Skeletal muscle tissue (tissue), 4 donors: ENCODE measurements around the gene LRRC4. TPM values are rescaled to one million over a fixed set of nuclear protein-coding genes. Genes with fewer than 3 reads are reported as not detected.
A peak's percentile ranks its signal among the peaks of the same experiment; 100 is the strongest.

ENCODE experiments used
- H3K27ac ChIP-seq: one replicate; pipeline ENCODE4 v1.7.0; 2013; ENCODE audit warnings: mild to moderate bottlenecking, low read depth, low read length, inconsistent platforms
- H3K27me3 ChIP-seq, 3 donors: one replicate each; pipeline ENCODE4 v1.7.0; 2013; ENCODE audit warnings: low read length in 3 of 3; ENCODE audit not compliant: control insufficient read depth in 3 of 3, insufficient read depth in 3 of 3
- H3K36me3 ChIP-seq, 3 donors: one replicate each; pipeline ENCODE4 v1.7.0; 2013; ENCODE audit warnings: low read length in 3 of 3; ENCODE audit not compliant: control insufficient read depth in 3 of 3, insufficient read depth in 3 of 3
- H3K4me1 ChIP-seq, 3 donors: one replicate each; pipeline ENCODE4 v1.7.0; 2013; ENCODE audit warnings: low read length in 3 of 3, mild to moderate bottlenecking in 3 of 3; ENCODE audit not compliant: control insufficient read depth in 3 of 3, insufficient read depth in 3 of 3
- H3K4me3 ChIP-seq, 3 donors: one replicate each; pipeline ENCODE4 v1.7.0; 2013; ENCODE audit warnings: low read length in 3 of 3
- H3K9ac ChIP-seq, 3 donors: one replicate each; pipeline ENCODE4 v1.7.0; 2013; ENCODE audit warnings: low read length in 3 of 3, mild to moderate bottlenecking in 3 of 3, moderate library complexity in 2 of 3, low read depth in 1 of 3
- H3K9me3 ChIP-seq, 3 donors: one replicate each; pipeline ENCODE4 v1.7.0; 2013; ENCODE audit warnings: low read length in 3 of 3; ENCODE audit not compliant: control insufficient read depth in 3 of 3
- total RNA-seq: library from RNA; depleted of rRNA; stranded (reverse); fragments of >200 nt; gene quantifications from one replicate; pipeline ENCODE4 v1.2.3, GENCODE V29; 2014
- donor health status: Osteomylitis.

LRRC4 gene
- total RNA-seq, 1 donor from 2014 or later: 1.0 TPM

DNA sequence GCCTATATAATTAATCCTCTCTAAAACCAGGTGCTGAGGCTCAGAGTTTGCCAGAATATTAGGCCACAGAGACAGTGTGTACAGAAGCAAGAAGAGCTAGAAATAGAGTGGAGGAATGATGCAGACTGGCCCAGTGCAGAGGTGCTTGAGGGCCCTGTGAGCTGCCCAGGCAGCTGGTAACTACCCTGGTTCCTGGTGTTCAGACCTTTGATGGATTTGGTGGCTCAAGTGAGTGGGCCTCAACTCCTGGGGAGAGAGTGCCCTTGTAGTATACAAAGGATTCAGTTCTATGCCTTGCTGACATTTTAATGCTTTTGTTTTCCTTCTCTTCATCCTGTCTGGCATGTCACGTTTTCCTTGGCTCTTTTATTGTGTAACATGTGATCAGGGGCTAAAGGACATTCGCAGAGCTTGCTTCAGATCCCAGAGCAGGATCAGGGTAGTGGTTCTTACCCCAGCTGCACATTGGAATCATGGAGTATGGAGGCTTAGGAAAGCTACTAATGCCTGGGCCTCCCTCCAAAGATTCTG lies 20.0 kb downstream of the LRRC4 start:
- Histone ChIP-seq H3K36me3 (peaks cover 0 to 6% (median 0%) of the 10 kb centered on the region in 3 donors), H3K4me3 (no peak overlapping the region), H3K27ac (peak overlapping the region; percentile 14), H3K4me1 (peaks cover 7 to 19% (median 16%) of the 10 kb centered on the region in 3 donors), H3K9ac (peak overlapping the region in 1 of 3 donors; percentile 41), H3K27me3 (no peaks in the 10 kb centered on the region), H3K9me3 (no peaks in the 10 kb centered on the region)

DNA sequence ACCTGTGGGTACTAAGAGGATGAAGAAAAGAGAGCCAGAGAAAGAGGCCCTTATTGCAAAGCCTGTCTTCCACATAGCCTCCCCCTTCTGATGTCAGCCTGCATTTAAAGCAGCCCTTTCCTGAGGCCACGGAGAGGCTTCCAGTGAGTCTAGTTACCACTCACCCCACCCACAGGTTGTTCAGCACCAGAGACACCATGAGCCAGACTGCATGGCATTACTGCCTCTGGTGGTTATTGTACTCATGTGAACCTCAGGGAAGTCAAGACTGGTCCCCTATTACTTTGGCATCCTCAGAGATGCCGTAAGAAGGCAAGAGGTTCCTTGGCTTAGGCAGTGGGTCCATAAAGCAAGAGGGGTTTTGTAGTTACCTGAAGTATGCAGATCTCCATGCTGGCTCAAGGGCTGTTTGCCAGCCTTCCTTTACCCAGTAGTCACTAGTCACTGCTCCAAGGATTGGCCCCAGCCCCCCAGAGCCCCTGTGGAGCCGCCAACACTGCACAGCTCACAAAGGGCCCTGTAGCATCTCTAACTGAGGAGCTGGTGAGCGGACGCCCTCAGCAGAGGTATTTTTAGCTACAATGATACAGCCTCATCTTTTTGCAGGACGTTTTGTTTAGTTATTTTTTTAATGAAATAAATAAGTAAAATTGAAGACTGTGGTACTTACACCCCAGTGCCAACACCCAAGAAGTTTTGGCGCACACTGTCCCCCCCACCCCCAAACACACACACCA lies 20.7 kb downstream of the LRRC4 start:
- H3K27ac ChIP-seq: no peak overlapping the region
- peaks cover 7 to 19% (median 16%) of the 10 kb centered on the region in 3 donors for H3K4me1 ChIP-seq

DNA sequence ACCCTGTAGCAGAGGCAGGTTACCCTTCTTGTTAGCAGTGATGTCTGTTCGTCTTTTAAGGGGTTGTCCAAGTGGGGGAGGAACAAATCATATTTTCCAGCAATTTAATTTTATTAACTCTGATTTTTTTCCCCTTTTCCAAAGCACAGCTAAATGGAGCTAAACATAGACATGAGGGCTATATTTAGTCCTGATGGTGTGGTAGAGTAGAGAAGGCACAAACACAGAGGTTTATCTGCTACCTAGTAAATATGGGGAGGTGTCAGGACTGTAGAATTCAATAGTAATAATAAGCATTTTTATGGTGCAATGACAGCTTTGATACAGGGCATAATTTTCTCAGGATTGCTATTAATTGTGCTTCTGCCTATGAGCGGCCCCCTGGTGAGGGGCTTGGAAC lies 22.5 kb downstream of the LRRC4 start:
- Histone ChIP-seq H3K27me3 (no peaks in the 10 kb centered on the region), H3K9ac (peak overlapping the region in 1 of 3 donors; percentile 28), H3K27ac (no peak overlapping the region), H3K9me3 (no peaks in the 10 kb centered on the region), H3K36me3 (peaks cover 0 to 6% (median 0%) of the 10 kb centered on the region in 3 donors), H3K4me3 (no peak overlapping the region), H3K4me1 (peaks cover 10 to 30% (median 16%) of the 10 kb centered on the region in 3 donors)

More for the DNA sequence above, 20.7 kb downstream of the LRRC4 start:
- no peaks in the 10 kb centered on the region for H3K27me3 ChIP-seq
- H3K9ac ChIP-seq: no peak overlapping the region
- peaks cover 0 to 6% (median 0%) of the 10 kb centered on the region in 3 donors for H3K36me3 ChIP-seq
- H3K4me3 ChIP-seq: no peak overlapping the region
- H3K9me3 ChIP-seq: no peaks in the 10 kb centered on the region

DNA sequence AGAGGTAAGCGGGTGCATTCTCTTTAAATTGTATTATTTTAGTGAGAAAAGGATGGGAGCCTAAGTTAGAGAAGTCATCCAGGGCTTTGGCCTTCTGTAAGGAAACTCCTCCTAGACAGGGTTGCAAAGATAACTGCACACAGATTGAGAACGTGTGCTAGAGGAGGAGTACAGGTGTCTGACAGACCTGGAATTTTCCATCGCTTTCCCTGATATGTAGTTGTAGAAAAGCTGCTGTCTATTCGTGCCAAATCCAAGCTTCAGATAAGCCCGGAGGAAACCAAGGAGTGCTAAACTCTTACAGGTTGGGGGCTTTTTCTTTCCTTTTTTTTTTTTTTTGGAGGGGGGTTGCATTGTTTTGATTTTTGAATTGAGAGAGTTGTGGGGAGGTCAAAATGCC lies 23.1 kb downstream of the LRRC4 start:
- no peaks in the 10 kb centered on the region for H3K27me3 ChIP-seq
- peaks cover 10 to 30% (median 16%) of the 10 kb centered on the region in 3 donors for H3K4me1 ChIP-seq
- peaks cover 0 to 6% (median 0%) of the 10 kb centered on the region in 3 donors for H3K36me3 ChIP-seq
- no peak overlapping the region for H3K9ac ChIP-seq
- no peak overlapping the region for H3K27ac ChIP-seq
- no peak overlapping the region for H3K4me3 ChIP-seq
- H3K9me3 ChIP-seq: no peaks in the 10 kb centered on the region

DNA sequence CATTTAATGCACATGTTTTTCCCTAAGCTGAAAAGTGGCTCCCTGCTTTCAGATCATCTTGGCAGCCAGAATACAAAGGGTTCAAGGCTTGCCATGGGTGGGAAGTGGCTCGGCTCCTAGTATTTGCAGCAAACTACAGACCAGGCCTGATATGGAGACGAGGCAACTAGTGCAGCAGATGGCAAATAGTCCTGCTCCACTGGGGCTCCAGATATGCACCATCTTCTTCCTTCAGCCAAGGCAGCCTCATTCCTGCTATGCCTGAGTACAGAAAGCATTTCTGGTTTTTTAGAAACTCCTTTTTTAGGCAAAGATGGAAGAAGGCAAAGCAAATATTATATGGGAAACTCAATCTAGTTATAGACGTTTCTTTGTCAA lies 23.9 kb downstream of the LRRC4 start:
- peaks cover 10 to 28% (median 16%) of the 10 kb centered on the region in 3 donors for H3K4me1 ChIP-seq
- H3K9ac ChIP-seq: no peak overlapping the region
- no peaks in the 10 kb centered on the region for H3K9me3 ChIP-seq
- H3K36me3 ChIP-seq: peaks cover 0 to 3% (median 0%) of the 10 kb centered on the region in 3 donors
- no peak overlapping the region for H3K27ac ChIP-seq
- H3K27me3 ChIP-seq: no peaks in the 10 kb centered on the region
- H3K4me3 ChIP-seq: no peak overlapping the region

DNA sequence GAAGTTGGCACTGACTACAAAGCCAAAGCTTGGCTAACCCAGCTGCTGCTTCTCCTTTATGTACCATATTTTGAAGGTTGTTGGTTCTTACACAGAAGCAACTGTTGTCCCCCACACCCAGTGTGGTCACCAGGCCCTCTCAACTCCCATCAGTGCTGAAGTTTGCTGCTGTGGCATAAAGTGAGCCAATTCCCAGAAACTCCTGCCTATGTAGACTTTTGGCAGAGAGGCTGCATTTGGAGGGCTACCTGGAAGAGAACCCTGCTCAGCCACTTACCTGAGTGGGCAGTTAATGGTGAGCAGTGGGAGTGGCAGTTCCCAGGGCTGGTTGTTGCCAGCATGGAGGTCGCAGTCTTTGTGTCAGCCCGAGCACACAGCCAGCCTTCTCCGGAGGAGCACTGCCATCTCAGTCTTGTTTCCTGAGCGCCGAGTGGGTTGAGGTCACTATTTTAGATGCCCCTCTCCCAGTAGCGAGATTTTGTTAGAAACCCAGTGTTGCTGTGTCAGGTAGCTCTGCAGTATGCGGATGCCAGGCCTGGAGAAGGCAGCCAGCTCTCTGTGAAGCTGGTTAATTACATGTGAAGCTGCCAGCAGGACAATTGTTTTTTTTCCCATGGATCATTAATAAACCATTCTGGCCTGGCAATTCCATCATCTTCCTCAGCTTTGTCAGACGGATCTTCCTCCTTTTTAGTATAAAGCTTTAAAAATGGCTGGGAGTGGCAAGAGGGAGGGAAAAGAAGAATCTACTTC lies 24.5 kb downstream of the LRRC4 start:
- Histone ChIP-seq H3K9me3 (no peaks in the 10 kb centered on the region), H3K36me3 (peaks cover 0 to 3% (median 0%) of the 10 kb centered on the region in 3 donors), H3K4me1 (peaks cover 10 to 26% (median 16%) of the 10 kb centered on the region in 3 donors), H3K4me3 (no peak overlapping the region), H3K9ac (no peak overlapping the region), H3K27ac (no peak overlapping the region), H3K27me3 (no peaks in the 10 kb centered on the region)

DNA sequence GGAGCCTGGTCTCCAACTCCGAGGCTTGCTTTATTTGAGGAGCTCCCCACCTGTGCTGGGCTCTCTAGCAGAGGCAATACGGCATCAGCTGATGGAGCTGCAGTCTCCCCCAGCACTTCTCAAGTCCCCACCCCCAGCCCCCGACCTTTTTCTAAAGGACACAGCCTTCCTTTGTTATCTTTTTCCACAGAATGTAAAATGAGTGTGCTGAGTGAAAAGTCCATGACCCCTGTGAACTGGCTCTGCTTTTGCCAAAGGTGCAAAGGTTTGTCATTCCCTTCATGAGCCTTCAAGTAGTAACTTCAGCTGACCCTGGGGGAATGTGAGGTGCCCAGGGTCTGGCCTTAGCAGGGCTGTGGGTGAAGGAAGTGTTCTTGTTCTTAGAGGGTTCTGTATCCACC lies 25.5 kb downstream of the LRRC4 start:
- no peak overlapping the region for H3K9ac ChIP-seq
- H3K9me3 ChIP-seq: no peaks in the 10 kb centered on the region
- H3K27ac ChIP-seq: no peak overlapping the region
- no peak overlapping the region for H3K4me3 ChIP-seq
- peaks cover 3 to 20% (median 9%) of the 10 kb centered on the region in 3 donors for H3K4me1 ChIP-seq
- H3K27me3 ChIP-seq: no peaks in the 10 kb centered on the region
- peaks cover 0 to 3% (median 0%) of the 10 kb centered on the region in 3 donors for H3K36me3 ChIP-seq

DNA sequence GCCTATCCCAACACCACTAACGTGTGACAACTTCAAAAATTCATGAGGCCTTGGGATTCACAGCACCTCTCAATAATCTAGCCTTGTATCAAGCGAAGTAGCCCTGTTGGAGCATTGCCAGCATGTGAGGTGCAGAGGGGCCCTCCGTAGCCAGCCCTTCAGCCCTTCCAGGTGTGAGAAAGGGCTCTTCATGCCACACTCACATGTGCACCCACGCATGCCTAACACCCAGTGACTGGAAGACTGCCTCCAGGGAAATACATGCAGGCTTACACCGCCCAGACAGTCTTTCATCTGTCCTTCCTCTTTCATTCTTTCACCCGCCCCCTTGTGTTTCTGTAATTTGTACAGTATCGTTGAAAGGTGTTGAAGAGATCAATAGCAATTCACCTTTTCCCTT lies 26.1 kb downstream of the LRRC4 start:
- peaks cover 3 to 15% (median 8%) of the 10 kb centered on the region in 3 donors for H3K4me1 ChIP-seq
- no peak overlapping the region for H3K4me3 ChIP-seq
- H3K27me3 ChIP-seq: no peaks in the 10 kb centered on the region
- no peak overlapping the region for H3K27ac ChIP-seq
- H3K9ac ChIP-seq: no peak overlapping the region
- H3K9me3 ChIP-seq: no peaks in the 10 kb centered on the region
- H3K36me3 ChIP-seq: peaks cover 0 to 3% (median 0%) of the 10 kb centered on the region in 3 donors

DNA sequence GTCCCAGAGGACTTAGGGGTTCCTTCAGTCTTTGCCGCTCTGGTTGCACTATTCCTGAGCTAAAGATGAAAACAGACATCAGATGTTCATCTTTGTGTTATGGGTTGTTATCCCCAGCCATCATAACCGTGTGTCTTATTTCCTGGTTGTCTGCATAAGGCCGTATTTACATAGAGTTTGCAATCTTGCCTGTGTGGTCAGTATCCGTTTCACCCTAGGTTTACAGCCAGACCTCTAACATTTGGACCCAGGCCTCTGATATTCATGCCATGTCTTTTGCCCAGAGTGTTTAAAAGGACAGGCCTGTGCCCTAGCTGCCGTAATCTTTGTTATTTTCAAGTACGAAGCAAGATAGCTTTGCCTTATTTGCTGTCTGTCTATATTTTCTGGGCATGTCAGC lies 26.6 kb downstream of the LRRC4 start:
- Histone ChIP-seq H3K27ac (no peak overlapping the region), H3K4me1 (peaks cover 3 to 15% (median 8%) of the 10 kb centered on the region in 3 donors), H3K9me3 (no peaks in the 10 kb centered on the region), H3K4me3 (no peak overlapping the region), H3K27me3 (no peaks in the 10 kb centered on the region), H3K36me3 (peaks cover 0 to 3% (median 0%) of the 10 kb centered on the region in 3 donors), H3K9ac (no peak overlapping the region)

DNA sequence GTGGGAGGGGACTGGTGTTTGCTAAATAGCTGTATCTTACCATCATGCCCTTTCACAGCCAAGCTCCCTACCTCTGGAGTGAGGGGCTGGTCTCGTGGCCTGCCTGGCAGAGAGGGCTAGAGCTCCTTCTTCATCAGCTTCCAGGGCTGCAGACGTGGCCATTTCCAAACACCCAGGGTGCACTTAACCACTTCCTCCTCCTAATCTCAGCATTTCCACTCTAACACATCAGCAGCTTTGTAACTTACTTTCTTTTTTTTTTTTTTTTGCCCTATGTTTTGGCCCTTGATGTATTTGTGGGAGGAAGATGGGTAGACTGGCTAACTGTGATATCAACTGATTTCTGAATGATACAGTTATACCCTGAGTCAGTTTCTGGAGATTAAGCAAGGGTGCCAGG lies 27.4 kb downstream of the LRRC4 start:
- no peak overlapping the region for H3K4me3 ChIP-seq
- peaks cover 0 to 3% (median 0%) of the 10 kb centered on the region in 3 donors for H3K36me3 ChIP-seq
- peaks cover 3 to 17% (median 10%) of the 10 kb centered on the region in 3 donors for H3K4me1 ChIP-seq
- H3K9me3 ChIP-seq: no peaks in the 10 kb centered on the region
- no peak overlapping the region for H3K27ac ChIP-seq
- no peaks in the 10 kb centered on the region for H3K27me3 ChIP-seq
- no peak overlapping the region for H3K9ac ChIP-seq
